Stomach (tissue), 4 donors: ENCODE data around the gene MYEOV.

Experiments used
- CTCF ChIP-seq, 7 experiments: fragments of 450-650 bp in 4 of 7; fragments of 200-600 bp in 3 of 7; sonication (generic) in 3 of 7; IDR thresholded peaks; one replicate each; pipeline ENCODE4 v1.5.1; 2016 to 2019; ENCODE audit warnings: antibody characterized with exemption in 7 of 7, control low read depth in 2 of 7, mild to moderate bottlenecking in 1 of 7
- POLR2A ChIP-seq, 4 donors: fragments of 450-650 bp; IDR thresholded peaks; one replicate each; pipeline ENCODE4 v1.6.1; 2016; ENCODE audit warnings: antibody characterized with exemption in 4 of 4, control low read depth in 2 of 4, mild to moderate bottlenecking in 1 of 4, moderate library complexity in 1 of 4
- POLR2AphosphoS5 ChIP-seq, 3 donors: sonication (generic); formaldehyde crosslinking; IDR thresholded peaks; one replicate each; pipeline ENCODE4 v1.6.1; 2016; ENCODE audit warnings: antibody characterized with exemption in 3 of 3

- no peak for TF ChIP-seq CTCF (IDR thresholded peaks at IDR 0.05)
- no peak for TF ChIP-seq POLR2A (IDR thresholded peaks at IDR 0.05)
- TF ChIP-seq POLR2AphosphoS5 (IDR thresholded peaks at IDR 0.05), result no peak
These were observed 48.8 kb downstream of the MYEOV start for GRCh38 chr11:69342588-69343330.
